Activated naive CD4-positive, alpha-beta T cell treated with anti-CD3 and anti-CD28 coated beads for 36 hours (primary cell): Measurements from ENCODE around the gene FXYD1. TPM values are rescaled to one million over a fixed set of nuclear protein-coding genes. Genes with fewer than 3 reads are reported as not detected.
"Not testable (repeated sequence)": the region's sequence is repeated elsewhere in the genome, so short reads cannot be mapped to it uniquely, and the experiment has no call there.

ENCODE experiments used
- CTCF ChIA-PET: fragments of 350-600 bp; sonication (Branson Sonifier 250); formaldehyde crosslinking; loops from one replicate; lab custom pipeline; 2021; ENCODE audit warnings: antibody characterized with exemption; lab: Charles Lee
- DNase-seq: peaks from one replicate; pipeline ENCODE4 v3.0.0-alpha.2; 2020
- H3K27ac Mint-ChIP-seq: one replicate; pipeline ENCODE4 v1.8.0; 2021; ENCODE audit warnings: mild to moderate bottlenecking, mixed read lengths
- H3K27me3 Mint-ChIP-seq: one replicate; pipeline ENCODE4 v1.8.0; 2021; ENCODE audit warnings: low read depth, mixed read lengths
- H3K36me3 Mint-ChIP-seq: one replicate; pipeline ENCODE4 v1.8.0; 2021; ENCODE audit warnings: low read depth, mixed read lengths
- H3K4me1 Mint-ChIP-seq: one replicate; pipeline ENCODE4 v1.8.0; 2021; ENCODE audit warnings: low read depth, mixed read lengths
- H3K4me3 Mint-ChIP-seq: one replicate; pipeline ENCODE4 v1.8.0; 2021; ENCODE audit warnings: mild to moderate bottlenecking, moderate library complexity, mixed read lengths
- H3K9me3 Mint-ChIP-seq: one replicate; pipeline ENCODE4 v1.8.0; 2021; ENCODE audit warnings: mixed read lengths
- intact Hi-C: fragments of 100-400 bp; cut with micrococcal nuclease; formaldehyde crosslinking; loops from one replicate; pipeline ENCODE4 v1.15.1; 2023
- total RNA-seq, 2 experiments: library from RNA; stranded (reverse); gene quantifications; one replicate each; pipeline ENCODE4 v1.2.3, GENCODE V29; 2021

Gene FXYD1
- total RNA-seq, 2 experiments from 2014 or later = 3.3 to 3.4 TPM

DNA sequence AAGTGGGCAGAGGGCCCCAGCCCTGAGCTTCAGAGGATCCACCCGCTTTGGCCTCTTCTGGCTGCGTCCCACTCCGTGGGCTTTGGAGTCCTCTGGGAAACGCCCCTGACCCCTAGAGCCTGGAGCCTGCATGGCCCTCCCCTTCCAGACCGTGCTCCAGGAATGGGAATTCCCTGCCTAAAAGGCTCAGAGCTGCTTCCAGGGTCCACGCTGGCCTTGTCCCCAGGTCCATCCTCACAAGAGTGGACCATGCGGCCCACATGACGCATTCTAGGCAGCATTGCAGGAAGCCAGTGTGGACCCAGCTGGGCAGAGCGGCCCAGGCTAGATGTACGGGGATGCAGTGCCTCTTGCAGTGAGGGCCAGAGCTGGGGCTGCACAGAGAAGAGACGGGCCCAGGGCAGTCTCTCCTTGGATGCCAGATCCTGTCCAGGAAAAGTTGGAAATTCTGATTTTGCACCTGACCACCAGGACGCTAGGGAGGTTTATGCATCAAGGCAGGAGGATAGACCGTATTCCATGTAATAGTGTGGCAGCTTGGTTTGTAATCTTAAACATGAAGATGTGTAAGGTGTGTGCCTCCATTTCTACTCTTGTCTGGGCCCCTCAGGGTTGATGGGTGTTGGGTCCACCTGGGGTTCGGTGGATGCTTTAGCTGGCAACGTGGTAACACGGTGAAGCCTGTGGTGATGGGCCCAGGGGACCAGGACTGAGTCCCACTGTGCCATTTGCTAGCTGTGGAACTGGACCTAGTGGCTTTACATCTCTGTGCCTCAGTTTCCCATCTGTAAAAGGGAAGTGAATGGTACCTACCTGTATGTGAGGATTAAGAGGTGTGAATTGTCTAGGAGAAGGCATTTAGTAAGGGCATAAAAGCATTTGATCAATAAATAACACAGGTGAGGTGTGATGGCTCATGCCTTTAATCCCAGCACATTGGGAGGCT, 37.8 kb upstream of the FXYD1 start:
- intact Hi-C loops = no loop called here
- H3K9me3 Mint-ChIP-seq = no peaks in the 10 kb centered on the region
- H3K36me3 Mint-ChIP-seq = no peaks in the 10 kb centered on the region
- CTCF ChIA-PET = interaction anchor here (0.6 to 1.7 kb wide), 3 partner anchors 14 to 36 kb away, joined by 3 to 6 read pairs (median 4); partner anchors contain the start of gene FXYD3
- DNase-seq = no peak
- no peak overlapping the region for H3K27ac Mint-ChIP-seq
- no peaks in the 10 kb centered on the region for H3K4me1 Mint-ChIP-seq
- no peaks in the 10 kb centered on the region for H3K27me3 Mint-ChIP-seq
- no peak overlapping the region for H3K4me3 Mint-ChIP-seq

DNA sequence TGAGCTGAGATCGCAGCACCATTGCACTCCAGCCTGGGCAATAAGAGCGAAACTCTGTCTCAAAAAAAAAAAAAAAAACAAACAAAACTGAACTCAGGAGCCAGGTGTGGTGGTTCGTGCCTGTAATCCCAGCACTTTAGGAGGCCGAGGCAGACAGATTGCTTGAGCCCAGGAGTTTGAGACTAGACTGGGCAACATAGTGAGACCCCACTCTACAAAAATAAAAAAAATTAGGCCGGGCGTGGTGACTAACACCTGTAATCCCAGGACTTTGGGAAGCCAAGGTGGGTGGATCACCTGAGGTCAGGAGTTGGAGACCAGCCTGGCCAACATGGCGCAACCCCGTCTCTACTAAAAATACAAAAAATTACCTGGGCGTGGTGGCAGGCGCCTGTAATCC, 36.7 kb upstream of the FXYD1 start:
- DNase-seq, H3K27me3 Mint-ChIP-seq, H3K4me3 Mint-ChIP-seq, H3K27ac Mint-ChIP-seq, H3K4me1 Mint-ChIP-seq, H3K36me3 Mint-ChIP-seq, H3K9me3 Mint-ChIP-seq, intact Hi-C loops: not testable (repeated sequence)
- CTCF ChIA-PET = interaction anchor here (0.6 to 0.7 kb wide), 2 partner anchors 8 to 35 kb away, joined by 3 read pairs; no protein-coding TSS in a partner anchor

DNA sequence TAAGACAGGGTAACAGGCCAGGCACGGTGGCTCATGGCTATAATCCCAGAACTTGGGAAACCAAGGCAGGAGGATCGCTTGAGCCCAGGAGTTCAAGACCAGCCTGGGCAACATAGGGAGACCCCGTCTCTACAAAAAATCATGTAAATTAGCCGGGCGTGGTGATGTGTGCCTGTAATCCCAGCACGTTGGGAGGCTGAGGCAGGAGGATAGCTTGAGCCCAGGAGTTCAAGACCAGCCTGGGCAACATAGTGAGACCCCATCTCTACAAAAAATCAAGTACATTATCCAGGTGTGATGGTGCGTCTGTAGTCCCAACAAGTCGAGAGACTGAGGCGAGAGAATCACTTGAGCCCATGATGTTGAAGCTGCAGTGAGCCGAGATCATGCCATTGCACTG, 35.0 kb upstream of the FXYD1 start:
- H3K4me3 Mint-ChIP-seq, intact Hi-C loops, H3K36me3 Mint-ChIP-seq, H3K9me3 Mint-ChIP-seq, H3K4me1 Mint-ChIP-seq, H3K27me3 Mint-ChIP-seq, H3K27ac Mint-ChIP-seq, DNase-seq, CTCF ChIA-PET: not testable (repeated sequence)

DNA sequence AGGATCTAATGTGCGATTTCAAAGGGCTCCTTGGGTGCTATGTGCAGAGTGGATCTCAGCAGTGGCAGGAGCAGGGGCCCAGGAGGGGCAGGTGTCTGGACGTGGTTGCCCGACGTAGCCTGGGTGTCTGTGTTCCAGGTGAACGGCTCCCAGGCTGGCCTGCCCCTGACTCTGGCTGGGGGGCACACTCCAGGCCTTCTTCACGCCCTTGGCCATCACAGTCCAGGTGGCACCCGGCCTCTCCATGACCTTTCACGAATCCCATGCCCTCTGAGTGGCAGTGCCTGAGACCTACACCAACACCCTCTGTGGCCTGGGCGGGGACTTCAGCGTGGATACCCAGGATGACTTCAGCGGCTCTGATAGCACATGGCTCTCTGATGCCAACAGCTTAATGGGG, 34.3 kb upstream of the FXYD1 start:
- intact Hi-C loops = no loop called here
- Mint-ChIP-seq H3K27me3 (no peaks in the 10 kb centered on the region), H3K27ac (no peak overlapping the region), H3K9me3 (no peaks in the 10 kb centered on the region), H3K4me1 (peaks cover 4% of the 10 kb centered on the region), H3K36me3 (no peaks in the 10 kb centered on the region), H3K4me3 (no peak overlapping the region)
- no peak for DNase-seq
- CTCF ChIA-PET = no interaction called here

DNA sequence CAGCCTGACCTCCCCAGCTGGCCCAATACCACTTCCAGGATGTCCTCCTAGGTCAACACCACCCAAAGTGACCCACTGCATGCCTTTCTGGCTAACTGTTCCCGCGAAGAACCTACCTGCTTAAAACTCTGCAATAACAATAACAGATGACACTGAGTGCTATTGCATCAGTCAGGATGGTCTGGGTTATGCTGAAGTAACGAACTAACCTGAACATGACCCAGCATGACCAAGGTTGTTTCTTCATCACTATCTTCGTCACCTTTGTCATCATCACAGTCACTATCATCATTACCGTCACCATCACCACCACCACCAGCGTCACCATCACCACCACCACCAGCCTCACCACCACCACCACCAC, 33.6 kb upstream of the FXYD1 start:
- intact Hi-C loops = no loop called here
- Mint-ChIP-seq H3K4me1 (peaks cover 4% of the 10 kb centered on the region), H3K36me3 (no peaks in the 10 kb centered on the region), H3K27ac (no peak overlapping the region), H3K27me3 (no peaks in the 10 kb centered on the region), H3K9me3 (no peaks in the 10 kb centered on the region), H3K4me3 (no peak overlapping the region)
- no peak for DNase-seq
- CTCF ChIA-PET = interaction anchor here (0.6 kb wide), 1 partner anchor 104 kb away, joined by 4 read pairs; no protein-coding TSS in a partner anchor

DNA sequence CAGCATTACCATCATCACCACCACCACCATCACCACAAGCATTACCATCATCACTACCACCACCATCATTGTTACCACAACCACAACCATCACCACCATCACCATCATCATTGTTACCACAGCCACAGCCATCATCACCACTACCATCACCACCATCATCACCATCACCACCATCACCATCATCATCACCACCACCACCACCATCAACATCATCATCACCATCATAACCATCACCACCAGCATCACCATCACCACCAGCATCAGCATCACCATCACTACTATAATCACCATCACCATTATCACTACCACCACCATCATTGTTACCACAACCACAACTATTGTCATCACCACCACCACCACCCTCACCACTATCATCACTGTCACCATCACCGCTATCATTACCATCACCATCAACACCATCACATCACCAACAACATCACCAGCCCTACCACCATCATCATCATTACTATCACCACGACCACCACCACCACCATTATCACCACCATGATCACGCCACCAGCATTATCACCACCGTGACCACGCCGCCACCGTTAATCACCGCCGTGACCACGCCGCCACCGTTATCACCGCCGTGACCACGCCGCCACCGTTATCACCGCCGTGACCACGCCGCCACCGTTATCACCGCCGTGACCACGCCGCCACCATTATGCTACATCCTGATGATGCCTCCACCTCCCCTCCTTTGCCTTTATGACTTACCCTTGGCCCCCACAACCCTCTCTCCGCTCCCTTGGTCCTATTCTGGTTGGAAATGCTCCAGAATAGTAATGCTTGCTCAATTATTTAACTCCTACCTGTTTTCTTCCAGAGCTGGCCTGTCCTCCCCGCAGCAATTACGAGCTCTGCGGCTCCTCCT, 33.0 kb upstream of the FXYD1 start:
- Mint-ChIP-seq H3K4me1 (peaks cover 4% of the 10 kb centered on the region), H3K36me3 (no peaks in the 10 kb centered on the region), H3K9me3 (no peaks in the 10 kb centered on the region), H3K27ac (no peak overlapping the region), H3K27me3 (no peaks in the 10 kb centered on the region), H3K4me3 (no peak overlapping the region)
- CTCF ChIA-PET = interaction anchor here (0.6 kb wide), 1 partner anchor 103 kb away, joined by 4 read pairs; no protein-coding TSS in a partner anchor
- intact Hi-C loops = no loop called here
- DNase-seq = no peak

DNA sequence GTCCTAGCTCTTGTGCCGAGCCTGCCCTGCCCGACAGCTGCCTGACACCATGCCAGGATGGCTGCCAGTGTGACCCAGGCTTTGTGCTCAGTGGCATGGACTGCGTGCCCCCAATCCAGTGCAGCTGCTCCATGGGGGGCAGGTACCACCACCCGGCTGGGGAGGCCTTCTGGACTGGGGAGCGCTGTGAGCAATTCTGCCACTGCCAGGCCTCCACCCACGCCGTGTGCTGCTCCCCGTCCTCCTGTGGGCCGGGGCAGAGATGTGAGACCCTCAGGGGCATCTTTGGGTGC, 32.4 kb upstream of the FXYD1 start:
- no peaks in the 10 kb centered on the region for H3K9me3 Mint-ChIP-seq
- no peak overlapping the region for H3K27ac Mint-ChIP-seq
- no peak overlapping the region for H3K4me3 Mint-ChIP-seq
- no peaks in the 10 kb centered on the region for H3K27me3 Mint-ChIP-seq
- CTCF ChIA-PET = interaction anchor here (1.0 kb wide), 1 partner anchor 9 kb away, joined by 4 read pairs; the partner anchor contains the start of gene FXYD3
- H3K4me1 Mint-ChIP-seq = peaks cover 4% of the 10 kb centered on the region
- intact Hi-C loops = no loop called here
- no peaks in the 10 kb centered on the region for H3K36me3 Mint-ChIP-seq
- DNase-seq = no peak

DNA sequence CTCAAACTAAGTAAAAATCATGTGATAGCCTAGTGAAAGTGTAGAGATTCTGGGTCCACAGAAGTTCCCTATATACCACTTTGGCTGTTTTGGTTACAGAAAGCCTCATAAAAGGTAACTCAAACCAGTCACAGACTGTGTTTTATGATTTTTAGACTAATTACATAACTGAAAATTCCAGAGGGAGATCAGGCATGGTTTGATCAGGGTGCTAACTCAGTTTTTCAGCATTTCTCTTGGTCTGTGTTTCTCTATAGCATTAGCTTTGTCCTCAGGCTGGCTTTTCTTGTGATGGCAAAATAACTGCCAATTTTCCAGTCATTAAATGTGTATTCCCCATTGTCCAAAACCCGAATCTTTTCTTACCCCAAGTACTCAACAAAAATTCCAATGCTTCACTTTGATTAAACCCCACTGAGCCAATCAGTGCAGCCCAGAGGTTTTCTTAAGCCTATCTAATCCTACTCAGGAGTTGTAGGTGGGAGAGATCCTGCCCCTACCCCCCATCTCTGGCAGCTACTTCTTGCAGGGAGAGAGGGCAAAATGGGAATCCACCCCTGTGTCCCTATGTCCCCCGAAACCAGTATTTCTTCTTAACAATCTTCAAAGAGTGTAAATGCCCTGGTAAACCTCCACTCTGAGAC, 31.6 kb upstream of the FXYD1 start:
- peaks cover 4% of the 10 kb centered on the region for H3K4me1 Mint-ChIP-seq
- DNase-seq = no peak
- no peaks in the 10 kb centered on the region for H3K36me3 Mint-ChIP-seq
- intact Hi-C loops = no loop called here
- H3K27me3 Mint-ChIP-seq = no peaks in the 10 kb centered on the region
- no peak overlapping the region for H3K27ac Mint-ChIP-seq
- CTCF ChIA-PET = interaction anchor here (1.0 to 1.2 kb wide), 2 partner anchors 8 to 63 kb away, joined by 4 read pairs; partner anchors contain the start of gene FXYD3
- no peak overlapping the region for H3K4me3 Mint-ChIP-seq
- no peaks in the 10 kb centered on the region for H3K9me3 Mint-ChIP-seq

DNA sequence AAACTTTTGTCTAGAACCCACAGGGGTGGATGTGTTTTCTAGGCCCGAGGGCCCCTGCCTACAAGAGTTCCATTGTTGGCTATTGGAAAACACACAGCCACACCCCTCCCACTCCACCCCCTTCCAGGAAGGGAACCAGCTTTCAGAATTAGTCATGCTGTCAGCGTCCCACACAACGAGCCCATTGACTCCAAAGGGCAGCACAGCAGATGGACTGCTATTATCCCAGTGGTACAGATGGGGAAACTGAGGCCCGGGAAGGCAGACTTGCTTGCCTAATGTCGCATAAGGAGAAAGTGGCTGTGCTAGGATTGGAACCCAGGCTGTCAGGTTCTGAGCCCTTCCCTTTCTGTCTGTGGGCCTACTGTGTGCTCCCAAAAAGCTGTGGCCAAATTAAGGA, 31.1 kb upstream of the FXYD1 start:
- no peaks in the 10 kb centered on the region for H3K27me3 Mint-ChIP-seq
- no peak overlapping the region for H3K4me3 Mint-ChIP-seq
- CTCF ChIA-PET = interaction anchor here (1.2 kb wide), 1 partner anchor 63 kb away, joined by 4 read pairs; no protein-coding TSS in a partner anchor
- no peaks in the 10 kb centered on the region for H3K36me3 Mint-ChIP-seq
- peaks cover 4% of the 10 kb centered on the region for H3K4me1 Mint-ChIP-seq
- peak; percentile 18 for DNase-seq
- intact Hi-C loops = no loop called here
- H3K9me3 Mint-ChIP-seq = no peaks in the 10 kb centered on the region
- H3K27ac Mint-ChIP-seq = no peak overlapping the region

DNA sequence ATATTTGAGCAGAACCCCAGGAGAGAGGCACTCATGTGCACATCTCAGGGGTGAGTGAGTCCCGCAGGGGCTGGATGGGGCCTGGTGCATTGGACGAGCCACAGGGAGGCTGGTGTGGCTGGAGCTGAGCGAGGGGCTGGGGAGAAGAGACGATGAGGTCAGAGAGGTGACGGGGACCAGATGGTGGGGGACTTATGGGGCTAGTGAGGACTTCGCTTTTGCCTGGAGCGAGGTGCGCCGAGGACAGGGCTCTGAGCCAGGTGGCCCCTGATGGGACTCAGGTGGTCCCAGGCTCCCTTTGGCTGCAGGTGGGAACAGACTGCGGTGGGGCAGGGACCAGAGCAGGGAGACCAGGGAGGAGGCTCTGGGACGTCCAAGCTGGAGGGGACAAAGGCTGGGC, 29.9 kb upstream of the FXYD1 start:
- H3K27ac Mint-ChIP-seq = no peak overlapping the region
- no peak overlapping the region for H3K4me3 Mint-ChIP-seq
- DNase-seq = no peak
- H3K36me3 Mint-ChIP-seq = no peaks in the 10 kb centered on the region
- CTCF ChIA-PET = no interaction called here
- H3K9me3 Mint-ChIP-seq = no peaks in the 10 kb centered on the region
- intact Hi-C loops = no loop called here
- no peaks in the 10 kb centered on the region for H3K27me3 Mint-ChIP-seq
- H3K4me1 Mint-ChIP-seq = peaks cover 4% of the 10 kb centered on the region

DNA sequence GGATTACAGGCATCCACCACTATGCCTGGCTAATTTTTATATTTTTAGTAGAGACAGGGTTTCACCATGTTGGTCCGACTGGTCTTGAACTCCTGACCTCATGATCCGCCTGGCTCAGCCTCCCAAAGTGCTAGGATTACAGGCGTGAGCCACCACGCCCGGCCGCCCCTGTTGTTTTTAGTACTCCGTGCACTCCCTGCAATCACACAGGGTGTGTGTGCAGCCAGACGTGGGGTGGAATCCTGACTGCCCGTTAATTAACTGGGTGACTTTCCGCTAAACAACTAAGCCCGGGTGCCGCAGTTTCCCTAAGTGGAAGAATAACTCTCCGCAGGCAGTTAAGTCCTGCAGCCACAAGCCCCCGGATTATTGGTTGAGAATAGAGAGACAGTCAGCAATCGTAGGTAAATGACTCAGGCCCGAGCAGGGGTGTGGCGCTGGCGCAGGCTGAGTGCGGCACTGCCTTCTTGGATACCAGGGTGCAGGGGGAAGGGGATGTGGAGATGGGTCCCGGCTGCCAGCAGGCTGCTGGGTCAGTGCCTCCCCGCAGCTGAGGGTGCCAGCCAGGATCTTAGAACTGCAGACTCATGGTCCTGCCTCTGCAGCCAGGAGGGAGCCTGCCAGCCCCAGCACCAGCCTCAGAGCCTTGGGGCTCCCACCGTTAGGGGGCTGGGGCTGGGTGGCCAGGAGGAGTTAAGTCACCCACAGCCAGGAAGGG, 29.1 kb upstream of the FXYD1 start:
- DNase-seq = no peak
- Mint-ChIP-seq H3K27me3 (no peaks in the 10 kb centered on the region), H3K9me3 (no peaks in the 10 kb centered on the region), H3K4me3 (no peak overlapping the region), H3K27ac (no peak overlapping the region), H3K36me3 (no peaks in the 10 kb centered on the region), H3K4me1 (peaks cover 6% of the 10 kb centered on the region)
- CTCF ChIA-PET = no interaction called here
- intact Hi-C loops = no loop called here
